ENCODE data around the gene ZNF746. TPM values are rescaled to one million over a fixed set of nuclear protein-coding genes. Genes with fewer than 3 reads are reported as not detected.

The ZNF746 gene
- total and polyA plus RNA-seq, 4 donors = 8.9 to 25.1 (median 17.1) TPM

GRCh38 chr7:149474309-149475120 is 23.1 kb downstream of the ZNF746 start:
- H3K27me3 ChIP-seq (ENCODE audit: control insufficient read depth in 3 of 3, insufficient read depth in 3 of 3, low read length in 2 of 3) = no peaks in the 10 kb centered on the region
- H3K9ac ChIP-seq (ENCODE audit: insufficient read depth in 1 of 2, low read length in 2 of 2) = no peak overlapping the region
- ATAC-seq (ENCODE audit: insufficient read depth, low FRiP score) (no peak), DNase-seq (no peak)
- peaks cover 17 to 40% (median 30%) of the 10 kb centered on the region in 4 donors for H3K36me3 ChIP-seq (ENCODE audit: control insufficient read depth in 4 of 4, insufficient read depth in 4 of 4, low read length in 4 of 4)
- WGBS, 2 donors = 96 to 97% methylated on average over 77 of the region's 77 CpGs
- TF ChIP-seq CTCF (IDR thresholded peaks at IDR 0.05; ENCODE audit: control extremely low read depth, extremely low read depth) = no peak
- no peak overlapping the region for H3K27ac ChIP-seq (ENCODE audit: low read depth in 1 of 2, low read length in 1 of 2)
- no peaks in the 10 kb centered on the region for H3K4me1 ChIP-seq (ENCODE audit: control insufficient read depth in 5 of 5, insufficient read depth in 5 of 5, low read length in 5 of 5)
- H3K4me3 ChIP-seq = no peak overlapping the region
- H3K9me3 ChIP-seq (ENCODE audit: control insufficient read depth in 4 of 4, insufficient read depth in 3 of 4, low read length in 3 of 4) = peaks cover 0 to 12% (median 0%) of the 10 kb centered on the region in 4 donors

- Histone ChIP-seq H3K9ac (ENCODE audit: insufficient read depth in 1 of 2, low read length in 2 of 2) (no peak overlapping the region), H3K4me1 (ENCODE audit: control insufficient read depth in 5 of 5, insufficient read depth in 5 of 5, low read length in 5 of 5) (no peaks in the 10 kb centered on the region), H3K36me3 (ENCODE audit: control insufficient read depth in 4 of 4, insufficient read depth in 4 of 4, low read length in 4 of 4) (peaks cover 17 to 39% (median 23%) of the 10 kb centered on the region in 4 donors), H3K27me3 (ENCODE audit: control insufficient read depth in 3 of 3, insufficient read depth in 3 of 3, low read length in 2 of 3) (no peaks in the 10 kb centered on the region), H3K4me3 (no peak overlapping the region), H3K9me3 (ENCODE audit: control insufficient read depth in 4 of 4, insufficient read depth in 3 of 4, low read length in 3 of 4) (peaks cover 0 to 5% (median 0%) of the 10 kb centered on the region in 4 donors), H3K27ac (ENCODE audit: low read depth in 1 of 2, low read length in 1 of 2) (no peak overlapping the region)
- ATAC-seq (ENCODE audit: insufficient read depth, low FRiP score) = no peak
- DNase-seq = no peak
- 92 to 96% methylated on average over 6 of the region's 6 CpGs for WGBS, 2 donors
- no peak for TF ChIP-seq CTCF (IDR thresholded peaks at IDR 0.05; ENCODE audit: control extremely low read depth, extremely low read depth)
Measured at GRCh38 chr7:149473251-149473650, 24.4 kb downstream of the ZNF746 start.

- Histone ChIP-seq H3K27me3 (ENCODE audit: control insufficient read depth in 3 of 3, insufficient read depth in 3 of 3, low read length in 2 of 3) (no peaks in the 10 kb centered on the region), H3K27ac (ENCODE audit: low read depth in 1 of 2, low read length in 1 of 2) (no peak overlapping the region), H3K9me3 (ENCODE audit: control insufficient read depth in 4 of 4, insufficient read depth in 3 of 4, low read length in 3 of 4) (peaks cover 0 to 5% (median 0%) of the 10 kb centered on the region in 4 donors), H3K4me1 (ENCODE audit: control insufficient read depth in 5 of 5, insufficient read depth in 5 of 5, low read length in 5 of 5) (no peaks in the 10 kb centered on the region), H3K9ac (ENCODE audit: insufficient read depth in 1 of 2, low read length in 2 of 2) (no peak overlapping the region), H3K4me3 (no peak overlapping the region), H3K36me3 (ENCODE audit: control insufficient read depth in 4 of 4, insufficient read depth in 4 of 4, low read length in 4 of 4) (peaks cover 7 to 28% (median 15%) of the 10 kb centered on the region in 4 donors)
- DNase-seq (no peak), ATAC-seq (ENCODE audit: insufficient read depth, low FRiP score) (no peak)
- 96 to 98% methylated on average over 6 of the region's 6 CpGs for WGBS, 2 donors
- TF ChIP-seq CTCF (IDR thresholded peaks at IDR 0.05; ENCODE audit: control extremely low read depth, extremely low read depth) = no peak
Measured at GRCh38 chr7:149471289-149471953, 26.2 kb downstream of the ZNF746 start.
